Measurements from ENCODE around the gene HIGD2A.

- no peak for TF ChIP-seq POLR2A (IDR thresholded peaks at IDR 0.05)
- TF ChIP-seq, protein P1, sequence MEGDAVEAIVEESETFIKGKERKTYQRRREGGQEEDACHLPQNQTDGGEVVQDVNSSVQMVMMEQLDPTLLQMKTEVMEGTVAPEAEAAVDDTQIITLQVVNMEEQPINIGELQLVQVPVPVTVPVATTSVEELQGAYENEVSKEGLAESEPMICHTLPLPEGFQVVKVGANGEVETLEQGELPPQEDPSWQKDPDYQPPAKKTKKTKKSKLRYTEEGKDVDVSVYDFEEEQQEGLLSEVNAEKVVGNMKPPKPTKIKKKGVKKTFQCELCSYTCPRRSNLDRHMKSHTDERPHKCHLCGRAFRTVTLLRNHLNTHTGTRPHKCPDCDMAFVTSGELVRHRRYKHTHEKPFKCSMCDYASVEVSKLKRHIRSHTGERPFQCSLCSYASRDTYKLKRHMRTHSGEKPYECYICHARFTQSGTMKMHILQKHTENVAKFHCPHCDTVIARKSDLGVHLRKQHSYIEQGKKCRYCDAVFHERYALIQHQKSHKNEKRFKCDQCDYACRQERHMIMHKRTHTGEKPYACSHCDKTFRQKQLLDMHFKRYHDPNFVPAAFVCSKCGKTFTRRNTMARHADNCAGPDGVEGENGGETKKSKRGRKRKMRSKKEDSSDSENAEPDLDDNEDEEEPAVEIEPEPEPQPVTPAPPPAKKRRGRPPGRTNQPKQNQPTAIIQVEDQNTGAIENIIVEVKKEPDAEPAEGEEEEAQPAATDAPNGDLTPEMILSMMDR (IDR thresholded peaks at IDR 0.05) = no peak
Observed at GRCh38 chr5:176342766-176343458, 45.6 kb upstream of the HIGD2A start.

Data from body of pancreas (tissue), 4 donors.